LNCAP (cell line): ENCODE results near the gene UNC119.

Experiments
- CTCF ChIP-seq: fragments of 450-650 bp; IDR thresholded peaks from 2 replicates; pipeline ENCODE4 v1.5.1; 2017; ENCODE audit warnings: mild to moderate bottlenecking

The UNC119 gene

GRCh38 chr17:28570716-28571360, 18.4 kb upstream of the UNC119 start:
- no peak for TF ChIP-seq CTCF

- TF ChIP-seq CTCF: no peak
Observed at GRCh38 chr17:28569446-28569845, 17.0 kb upstream of the UNC119 start.

- TF ChIP-seq CTCF: no peak
Observed at GRCh38 chr17:28567604-28568003, 15.2 kb upstream of the UNC119 start.

- TF ChIP-seq CTCF: no peak
Observed at GRCh38 chr17:28563475-28563874, 11.1 kb upstream of the UNC119 start.

- TF ChIP-seq CTCF: no peak
Observed at GRCh38 chr17:28555022-28555421, 2.6 kb upstream of the UNC119 start.

- TF ChIP-seq CTCF: peak; percentile 23; the same call in 1 of the 2 replicates
Observed at GRCh38 chr17:28554565-28554964, 2.1 kb upstream of the UNC119 start.

GRCh38 chr17:28553000-28553505, 629 bp upstream of the UNC119 start:
- TF ChIP-seq CTCF: no peak
